Activated CD4-positive, alpha-beta T cell treated with anti-CD3 and anti-CD28 coated beads, Interleukin-2, amount 50 U/mL, for 16 hours (primary cell): ENCODE measurements around the gene PRKD3.
"Not testable (repeated sequence)": the region's sequence is repeated elsewhere in the genome, so short reads cannot be mapped to it uniquely, and the experiment has no call there.

Experiments
- DNase-seq: peaks from one replicate; pipeline ENCODE4 v3.0.0-alpha.2; 2020

The PRKD3 gene

DNA sequence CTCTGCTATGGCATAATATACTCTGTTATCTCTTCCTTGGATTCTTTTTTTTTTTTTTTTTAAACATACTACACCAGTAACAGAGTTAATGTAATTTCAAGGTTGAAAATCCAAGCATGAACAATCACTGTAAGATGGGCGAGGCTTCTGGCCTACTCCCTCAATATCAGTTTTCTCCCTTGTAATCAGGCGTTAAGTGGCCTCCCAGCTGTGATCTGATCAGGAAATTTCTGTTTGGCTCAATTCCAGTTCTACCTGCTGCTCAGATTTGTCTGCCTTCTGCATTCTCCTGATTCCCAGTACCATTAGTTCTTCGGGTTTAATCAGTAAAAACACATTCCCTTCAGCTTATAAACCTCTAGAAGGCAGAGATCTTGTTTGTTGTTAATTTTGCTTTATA is 18.6 kb downstream of the PRKD3 start:
- DNase-seq, result no peak

GRCh38 chr2:37302701-37303252 is 21.9 kb downstream of the PRKD3 start:
- DNase-seq, result no peak

- no peak for DNase-seq
Observed at GRCh38 chr2:37301408-37301807, 23.2 kb downstream of the PRKD3 start.

DNA sequence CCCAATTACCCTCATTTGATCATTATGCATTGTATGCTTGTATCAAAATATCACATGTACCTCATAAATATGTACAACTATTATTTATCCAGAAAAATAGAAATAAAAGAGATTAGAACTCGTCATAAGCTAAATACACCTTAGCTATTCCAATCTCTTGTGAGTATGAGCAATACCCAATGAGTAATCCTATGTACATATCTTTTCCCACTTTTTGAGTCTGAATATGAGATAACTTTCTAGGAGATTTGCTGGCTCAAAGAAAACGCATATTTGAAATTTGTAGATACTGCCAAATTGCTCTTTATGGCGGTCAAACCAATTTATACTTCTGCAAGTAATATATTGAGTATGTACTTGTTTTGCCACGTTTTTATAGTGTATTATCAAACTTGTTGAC is 24.1 kb downstream of the PRKD3 start:
- no peak for DNase-seq

DNA sequence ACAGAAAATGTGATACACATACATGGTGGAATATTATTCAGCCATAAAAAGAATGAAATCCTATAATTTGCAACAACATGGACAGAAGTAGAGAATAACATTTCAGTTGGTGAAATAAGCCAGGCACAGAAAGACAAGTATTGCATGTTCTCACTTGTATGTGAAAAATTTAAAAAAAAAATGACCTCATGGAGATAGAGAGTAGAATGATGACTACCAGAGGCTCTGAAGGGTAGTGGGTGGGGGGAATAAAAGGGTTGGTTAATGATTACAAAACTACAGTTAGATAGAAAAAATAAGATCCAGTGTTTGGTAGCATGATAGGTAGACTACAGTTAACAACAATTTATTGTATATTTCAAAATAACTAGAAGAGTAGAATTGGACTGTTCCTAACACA is 24.5 kb downstream of the PRKD3 start:
- DNase-seq, result no peak

DNA sequence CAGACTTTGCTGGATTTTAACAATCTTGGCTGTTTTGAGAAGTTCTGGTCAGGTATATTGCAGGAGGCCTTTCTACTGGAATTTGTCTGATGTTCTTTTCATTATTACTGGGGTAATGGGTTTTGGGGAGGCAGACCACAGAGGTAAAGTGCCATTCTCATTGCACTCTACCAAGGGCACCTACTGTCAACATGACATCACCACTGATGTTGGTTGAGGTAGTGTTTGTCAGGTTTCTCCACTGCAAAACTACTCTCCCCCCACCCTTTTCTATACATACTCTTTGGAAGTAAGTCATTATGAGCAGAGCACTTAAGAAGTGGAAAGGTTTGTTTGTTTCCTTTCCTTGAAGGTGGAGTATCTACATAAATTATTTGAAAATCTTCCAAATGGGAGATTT is 27.0 kb downstream of the PRKD3 start:
- no peak for DNase-seq

GRCh38 chr2:37295469-37296073 is 29.1 kb downstream of the PRKD3 start:
- no peak for DNase-seq

DNA sequence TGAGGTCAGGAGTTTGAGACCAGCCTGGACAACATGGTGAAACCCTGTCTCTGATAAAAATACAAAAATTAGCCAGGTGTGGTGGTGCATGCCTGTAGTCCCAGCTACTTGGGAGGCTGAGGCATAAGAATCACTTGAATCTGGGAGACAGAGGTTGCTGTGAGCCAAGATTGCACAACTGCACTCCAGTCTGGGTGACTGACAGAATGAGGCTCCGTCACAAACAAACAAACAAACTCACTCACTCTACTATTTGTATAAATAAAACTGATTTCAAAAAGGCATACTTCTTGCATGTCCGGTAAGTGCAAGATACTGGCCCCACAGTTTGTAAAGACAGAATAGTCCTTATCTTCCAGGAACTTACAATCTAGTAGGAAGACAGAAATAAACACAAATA is 29.8 kb downstream of the PRKD3 start:
- DNase-seq, result not testable (repeated sequence)

GRCh38 chr2:37291680-37292079 is 33.0 kb downstream of the PRKD3 start:
- DNase-seq, result no peak

DNA sequence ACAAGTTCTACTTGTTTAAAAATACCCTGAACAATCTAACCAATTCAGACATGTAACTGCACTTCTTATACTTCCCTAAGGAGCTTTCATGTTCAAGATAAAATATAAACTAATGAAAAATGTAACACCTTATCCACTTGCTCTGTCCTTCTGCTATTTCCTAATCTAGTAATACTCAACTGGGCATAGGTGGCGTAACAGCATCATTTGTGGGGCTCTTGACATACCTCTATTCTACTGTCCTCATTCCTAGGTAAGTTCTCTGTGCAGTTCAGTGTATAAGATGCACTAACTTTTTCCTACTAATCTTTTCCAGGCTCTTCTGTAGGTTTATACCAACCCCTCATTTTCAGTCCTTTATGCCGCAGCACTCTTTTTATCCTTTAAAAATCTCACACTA is 36.7 kb downstream of the PRKD3 start:
- DNase-seq, result peak; percentile 12

GRCh38 chr2:37284381-37284780 is 40.3 kb downstream of the PRKD3 start:
- no peak for DNase-seq

DNA sequence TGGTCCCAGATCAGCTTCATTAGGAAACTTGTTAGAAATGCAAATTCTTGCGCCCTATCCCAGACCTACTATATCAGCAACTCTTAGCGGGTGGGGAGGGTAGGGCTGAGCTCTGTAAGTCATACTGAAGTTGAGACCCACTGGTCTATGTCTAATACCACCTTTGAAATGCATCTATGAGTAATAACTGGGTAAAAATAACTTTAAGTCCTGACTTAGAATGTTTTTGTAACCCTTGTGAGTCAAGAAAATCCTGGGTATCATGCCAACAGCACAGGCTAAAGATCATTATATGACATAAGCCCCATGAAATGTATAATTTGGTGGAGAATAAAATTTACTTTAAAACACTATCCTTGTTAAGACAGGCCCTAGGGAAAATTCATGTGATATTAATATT is 41.4 kb downstream of the PRKD3 start:
- no peak for DNase-seq

DNA sequence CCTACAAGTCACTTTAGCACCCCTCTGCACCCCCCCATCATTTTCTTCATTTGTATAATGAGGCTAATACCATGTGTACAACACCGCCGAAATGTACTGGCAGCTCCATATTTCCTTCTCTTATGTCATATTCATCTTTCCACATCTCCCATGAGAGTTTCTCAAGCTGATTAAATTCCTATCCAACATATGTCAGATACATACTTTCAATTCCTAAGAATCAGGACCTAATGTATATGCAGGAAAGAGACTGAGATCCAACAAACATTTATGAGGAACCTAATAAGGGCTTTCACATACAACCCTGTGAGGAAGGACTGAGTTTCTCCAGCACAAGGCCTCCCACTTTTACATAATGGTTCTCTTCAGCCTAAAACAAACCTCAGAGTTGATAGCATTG is 41.9 kb downstream of the PRKD3 start:
- DNase-seq, result no peak

DNA sequence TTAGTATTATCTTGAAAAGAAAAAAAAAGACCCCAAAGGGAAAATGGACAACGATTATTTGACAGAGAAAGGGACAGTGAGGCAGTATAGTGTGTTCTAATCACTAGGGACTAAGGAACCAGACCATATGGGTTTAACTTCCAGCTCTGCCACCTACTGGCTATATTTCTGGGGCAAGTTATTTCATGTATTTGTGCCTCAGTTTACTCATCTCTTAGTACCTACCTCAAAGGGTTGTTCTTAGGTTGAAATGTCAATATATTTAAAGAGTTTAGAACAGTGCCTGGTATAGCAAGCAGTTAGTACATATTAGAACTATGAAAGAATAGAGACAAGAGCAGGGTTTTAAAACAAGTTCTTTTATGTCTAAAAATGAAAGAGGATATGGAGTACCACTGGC is 42.7 kb downstream of the PRKD3 start:
- DNase-seq, result no peak

- no peak for DNase-seq
Observed at GRCh38 chr2:37276291-37276690, 48.3 kb downstream of the PRKD3 start.
